Lower lobe of right lung (tissue), 2 donors: Measurements from ENCODE around the gene VAV2. TPM values are rescaled to one million over a fixed set of nuclear protein-coding genes. Genes with fewer than 3 reads are reported as not detected.

Source experiments
- ATAC-seq, 2 donors: fragments of 200-7000 bp; cut with Tn5 transposase; one replicate each; pipeline ENCODE4 v1.9.1; 2020 to 2022; ENCODE audit warnings: mild to moderate bottlenecking in 2 of 2, moderate library complexity in 2 of 2
- DNase-seq: peaks from one replicate; pipeline ENCODE4 v3.0.0-alpha.2; 2020
- H3K27ac ChIP-seq: fragments of 200-600 bp; one replicate; pipeline ENCODE4 v1.8.0; 2022
- H3K27me3 ChIP-seq: fragments of 200-600 bp; one replicate; pipeline ENCODE4 v1.8.0; 2022; ENCODE audit warnings: low read depth
- H3K36me3 ChIP-seq: fragments of 200-600 bp; one replicate; pipeline ENCODE4 v1.8.0; 2022; ENCODE audit warnings: mild to moderate bottlenecking
- H3K4me1 ChIP-seq: fragments of 200-600 bp; one replicate; pipeline ENCODE4 v1.8.0; 2022
- H3K4me3 ChIP-seq: fragments of 200-600 bp; one replicate; pipeline ENCODE4 v1.8.0; 2022; ENCODE audit warnings: mild to moderate bottlenecking
- H3K9me3 ChIP-seq: fragments of 200-600 bp; one replicate; pipeline ENCODE4 v1.8.0; 2022
- intact Hi-C: fragments of 100-400 bp; cut with DNase I; formaldehyde crosslinking; loops from one replicate; pipeline ENCODE4 v1.11.0; 2022
- total RNA-seq: library from RNA; stranded (reverse); fragmentation: NEBNext Ultra II Directional; extraction: Animal tissue kit (Norgen Biotek cat#: 25700); gene quantifications from one replicate; pipeline ENCODE4 v1.2.1, GENCODE V29; 2021
- TF ChIP-seq, protein P1 (sequence below): fragments of 200-600 bp; IDR thresholded peaks from one replicate; pipeline ENCODE4 v1.8.0; 2022; ENCODE audit warnings: antibody characterized with exemption, mild to moderate bottlenecking
- donor health status: DM: no; HTN: yes; CAD: no; lungs with severe emphysema.

VAV2 gene
- total RNA-seq, 1 donor from 2014 or later: 26.9 TPM

DNA sequence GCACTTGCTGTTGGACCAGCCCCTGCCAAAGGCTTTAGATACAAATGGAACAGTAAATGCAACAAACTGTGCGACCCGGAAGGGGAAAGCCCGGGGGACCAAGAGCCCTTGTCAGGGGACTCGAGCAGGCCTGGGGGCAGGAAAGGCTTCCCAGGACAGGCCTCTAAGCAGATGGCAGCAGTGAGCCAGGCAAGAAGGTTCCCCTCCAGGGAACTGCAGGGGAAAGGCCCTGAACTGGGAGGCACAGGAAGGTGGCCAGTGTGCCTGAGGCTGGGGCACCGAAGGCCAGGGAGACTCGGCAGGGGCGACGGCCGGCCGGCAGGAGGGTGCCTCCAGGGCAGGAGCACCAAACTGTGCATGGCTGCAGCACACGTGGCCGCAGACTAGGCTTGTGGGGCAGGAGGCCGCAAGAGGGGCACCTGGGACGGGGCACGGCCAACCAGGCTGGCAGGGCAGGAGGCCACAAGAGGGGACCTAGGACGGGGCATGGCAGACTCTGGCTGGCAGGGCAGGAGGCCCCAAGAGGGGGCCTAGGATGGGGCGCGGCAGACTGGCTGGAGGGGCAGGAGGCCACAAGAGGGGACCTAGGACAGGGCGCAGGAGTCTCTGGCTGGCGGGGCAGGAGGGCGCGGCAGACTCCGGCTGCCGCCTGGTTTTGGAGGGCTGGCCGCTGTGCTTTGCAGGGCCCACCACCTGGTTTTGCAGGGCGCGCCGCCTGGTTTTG lies 10.0 kb downstream of the VAV2 start:
- DNase-seq (peak; percentile 33), ATAC-seq (no peak)
- Histone ChIP-seq H3K4me3 (no peak overlapping the region), H3K4me1 (peaks cover 31% of the 10 kb centered on the region), H3K27me3 (no peaks in the 10 kb centered on the region), H3K36me3 (no peaks in the 10 kb centered on the region), H3K27ac (no peak overlapping the region), H3K9me3 (no peaks in the 10 kb centered on the region)
- intact Hi-C loops: no loop called here
- TF ChIP-seq, protein P1, sequence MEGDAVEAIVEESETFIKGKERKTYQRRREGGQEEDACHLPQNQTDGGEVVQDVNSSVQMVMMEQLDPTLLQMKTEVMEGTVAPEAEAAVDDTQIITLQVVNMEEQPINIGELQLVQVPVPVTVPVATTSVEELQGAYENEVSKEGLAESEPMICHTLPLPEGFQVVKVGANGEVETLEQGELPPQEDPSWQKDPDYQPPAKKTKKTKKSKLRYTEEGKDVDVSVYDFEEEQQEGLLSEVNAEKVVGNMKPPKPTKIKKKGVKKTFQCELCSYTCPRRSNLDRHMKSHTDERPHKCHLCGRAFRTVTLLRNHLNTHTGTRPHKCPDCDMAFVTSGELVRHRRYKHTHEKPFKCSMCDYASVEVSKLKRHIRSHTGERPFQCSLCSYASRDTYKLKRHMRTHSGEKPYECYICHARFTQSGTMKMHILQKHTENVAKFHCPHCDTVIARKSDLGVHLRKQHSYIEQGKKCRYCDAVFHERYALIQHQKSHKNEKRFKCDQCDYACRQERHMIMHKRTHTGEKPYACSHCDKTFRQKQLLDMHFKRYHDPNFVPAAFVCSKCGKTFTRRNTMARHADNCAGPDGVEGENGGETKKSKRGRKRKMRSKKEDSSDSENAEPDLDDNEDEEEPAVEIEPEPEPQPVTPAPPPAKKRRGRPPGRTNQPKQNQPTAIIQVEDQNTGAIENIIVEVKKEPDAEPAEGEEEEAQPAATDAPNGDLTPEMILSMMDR: no peak

DNA sequence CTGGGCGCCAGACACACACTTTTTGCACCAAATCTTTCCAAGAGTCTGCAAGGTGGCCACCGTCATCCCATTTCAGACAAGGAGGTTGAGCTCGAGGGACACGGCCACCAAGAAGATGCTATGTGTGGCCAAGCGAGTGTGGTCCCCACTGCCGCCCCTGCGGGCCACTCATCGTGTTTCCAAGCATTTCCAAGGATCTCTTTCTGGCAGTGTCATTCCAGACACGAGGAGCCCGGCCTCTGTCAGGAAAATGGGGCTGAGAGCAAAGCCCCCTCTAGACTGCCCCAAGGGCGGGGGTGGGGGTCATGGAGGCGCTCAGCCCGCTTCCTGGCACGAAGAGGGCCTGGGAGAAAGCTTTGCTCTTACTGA lies 10.6 kb downstream of the VAV2 start:
- TF ChIP-seq, protein P1: no peak
- ATAC-seq (no peak), DNase-seq (no peak)
- no peaks in the 10 kb centered on the region for H3K9me3 ChIP-seq
- peaks cover 31% of the 10 kb centered on the region for H3K4me1 ChIP-seq
- no peak overlapping the region for H3K27ac ChIP-seq
- intact Hi-C loops: no loop called here
- H3K4me3 ChIP-seq: no peak overlapping the region
- H3K27me3 ChIP-seq: no peaks in the 10 kb centered on the region
- no peaks in the 10 kb centered on the region for H3K36me3 ChIP-seq

DNA sequence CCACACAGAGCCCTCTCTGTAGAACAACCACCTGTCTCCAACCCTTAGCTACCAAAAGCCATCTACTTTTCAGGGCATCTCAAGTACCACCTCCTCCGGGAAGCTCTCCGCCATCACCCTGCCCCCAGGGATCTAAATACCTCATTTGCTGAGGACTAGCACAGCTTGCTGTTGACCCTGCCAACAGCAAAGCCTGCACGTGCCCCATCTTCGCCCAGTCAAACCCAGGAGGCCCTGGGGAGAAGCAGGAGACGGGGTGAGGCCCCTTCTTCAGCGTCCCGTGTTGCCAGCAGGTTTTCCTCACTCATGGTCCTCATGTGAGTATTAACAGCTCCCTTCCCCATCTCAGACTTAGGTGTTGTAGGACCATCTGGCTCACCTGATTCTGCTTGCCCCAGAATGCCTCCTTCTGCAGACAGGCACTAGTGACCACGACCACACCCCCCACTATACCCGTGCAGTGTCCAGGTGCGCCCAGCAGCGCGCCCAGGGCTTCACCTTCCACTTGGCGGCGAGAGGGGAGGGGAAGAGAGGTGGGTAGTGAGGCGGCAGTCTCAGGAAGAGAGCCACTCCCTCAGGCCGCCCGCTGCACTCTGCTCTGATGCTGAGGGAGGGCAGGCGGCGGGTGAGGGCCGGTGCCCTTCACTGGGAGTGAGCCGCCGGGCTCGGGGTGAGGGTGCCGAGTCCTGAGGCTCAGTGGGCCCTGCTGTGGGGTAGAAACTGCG lies 11.1 kb downstream of the VAV2 start:
- Histone ChIP-seq H3K4me3 (no peak overlapping the region), H3K36me3 (no peaks in the 10 kb centered on the region), H3K27me3 (no peaks in the 10 kb centered on the region), H3K27ac (no peak overlapping the region), H3K9me3 (no peaks in the 10 kb centered on the region), H3K4me1 (peaks cover 31% of the 10 kb centered on the region)
- DNase-seq (peak; percentile 29), ATAC-seq (no peak)
- intact Hi-C loops: no loop called here
- TF ChIP-seq, protein P1: no peak

DNA sequence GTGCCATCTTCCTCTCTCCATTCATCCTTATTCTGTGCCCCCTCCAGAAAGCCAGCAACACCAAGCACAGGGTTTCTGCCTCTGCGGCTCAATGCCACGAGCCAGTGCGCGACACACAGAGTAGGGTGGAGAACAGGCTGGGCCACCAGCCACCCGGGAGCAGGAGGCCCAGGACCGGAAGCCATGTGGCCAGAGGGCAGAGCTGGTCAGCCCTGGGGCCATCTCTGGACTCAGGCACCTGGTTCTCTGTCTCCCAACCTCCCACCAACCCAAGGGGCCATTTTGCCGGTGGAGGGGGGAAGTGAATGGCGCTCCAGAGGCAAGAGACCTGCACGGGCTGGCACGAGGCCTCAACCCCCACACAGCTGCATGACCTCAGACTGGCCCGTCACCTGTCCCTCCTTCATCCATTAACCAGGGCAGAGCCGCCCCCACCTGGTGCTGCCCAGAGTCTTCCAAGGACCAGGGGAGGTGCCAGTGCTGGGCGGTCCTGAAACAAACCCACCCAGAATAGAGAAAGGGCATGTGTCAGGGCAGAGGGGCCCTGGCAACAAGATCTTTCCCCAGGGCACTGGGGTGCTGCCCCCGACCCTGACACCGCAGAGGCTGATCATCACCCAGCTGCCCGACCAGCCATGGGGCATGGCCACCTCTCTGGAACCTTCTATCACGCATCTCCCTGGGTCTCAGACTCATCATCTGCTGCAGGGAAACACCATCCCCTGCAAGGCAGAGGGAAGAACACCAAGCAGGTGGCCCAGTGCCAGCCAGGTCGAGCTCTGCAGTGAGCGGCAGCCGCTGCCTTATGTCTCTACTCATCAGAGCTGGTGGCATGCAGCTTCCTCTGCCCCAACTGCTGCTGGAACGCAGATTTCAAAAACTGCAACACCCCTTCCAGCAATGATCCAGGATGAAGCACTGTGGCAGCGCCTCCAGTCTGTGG lies 11.9 kb downstream of the VAV2 start:
- H3K27ac ChIP-seq: peak overlapping the region; percentile 80
- no peak for ATAC-seq
- DNase-seq: peak; percentile 37
- TF ChIP-seq, protein P1: no peak
- intact Hi-C loops: no loop called here
- peaks cover 31% of the 10 kb centered on the region for H3K4me1 ChIP-seq
- no peaks in the 10 kb centered on the region for H3K27me3 ChIP-seq
- H3K9me3 ChIP-seq: no peaks in the 10 kb centered on the region
- H3K4me3 ChIP-seq: peak overlapping the region; percentile 36
- no peaks in the 10 kb centered on the region for H3K36me3 ChIP-seq

DNA sequence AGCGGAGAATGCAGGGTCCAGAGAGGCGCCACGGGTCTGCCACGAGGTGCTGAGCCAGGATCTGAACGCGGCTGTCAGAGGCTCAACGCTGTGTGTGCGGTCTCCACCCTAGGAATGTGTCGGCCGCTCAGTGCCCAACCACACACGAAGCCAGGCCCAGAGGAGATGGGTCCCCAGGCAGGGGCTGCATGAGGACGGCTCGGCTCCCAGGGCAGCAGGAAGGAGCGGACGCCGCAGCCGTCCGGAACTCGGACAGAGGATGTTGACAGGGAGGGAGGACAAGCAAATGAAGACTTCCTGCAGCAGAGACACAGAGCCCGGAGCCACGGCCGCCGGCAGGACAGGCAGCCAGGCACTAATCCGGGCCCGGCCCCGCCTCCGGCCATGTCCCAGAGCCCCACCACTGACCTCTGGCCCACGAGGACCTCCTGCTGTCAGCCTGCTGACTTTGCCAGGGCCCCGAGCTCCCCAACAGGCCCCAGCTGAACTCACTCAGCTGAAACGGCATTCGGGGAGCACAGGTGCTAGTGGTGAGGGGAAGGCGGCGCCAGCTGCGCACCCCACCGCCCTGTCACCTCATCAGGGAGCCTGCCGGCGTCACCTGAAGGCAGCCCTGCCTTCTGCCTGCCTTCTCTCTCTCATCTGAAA lies 12.7 kb downstream of the VAV2 start:
- Histone ChIP-seq H3K36me3 (no peaks in the 10 kb centered on the region), H3K4me1 (peaks cover 31% of the 10 kb centered on the region), H3K9me3 (no peaks in the 10 kb centered on the region), H3K27me3 (no peaks in the 10 kb centered on the region), H3K4me3 (peak overlapping the region; percentile 36), H3K27ac (peak overlapping the region; percentile 80)
- TF ChIP-seq, protein P1: no peak
- ATAC-seq: peak; percentile 34 to 51
- intact Hi-C loops: no loop called here
- DNase-seq: peak; percentile 53
